CD14-positive monocyte (primary cell): Measurements from ENCODE around the gene OR2D3. TPM values are rescaled to one million over a fixed set of nuclear protein-coding genes. Genes with fewer than 3 reads are reported as not detected.

Experiments
- DNase-seq, 3 donors: peaks; one replicate each; pipeline ENCODE4 v3.0.0-alpha.2; 2011 to 2022
- H2AFZ ChIP-seq: 2 replicates; pipeline ENCODE4 v1.6.0; 2012; ENCODE audit warnings: mild to moderate bottlenecking, low read depth, low read length, inconsistent platforms; ENCODE audit not compliant: insufficient read depth, poor library complexity, severe bottlenecking
- H3K27ac ChIP-seq, 2 donors: 1 replicate in 1 of 2; 2 replicates in 1 of 2; pipeline ENCODE4 v1.5.1; 2012 to 2013; ENCODE audit warnings: low read length in 2 of 2, control low read depth in 1 of 2, inconsistent platforms in 1 of 2, low read depth in 1 of 2, mild to moderate bottlenecking in 1 of 2
- H3K27me3 ChIP-seq, 2 donors: one replicate each; pipeline versions ENCODE4 v1.6.0 to v1.6.1; 2011 to 2013; ENCODE audit warnings: low read length in 2 of 2; ENCODE audit not compliant: control insufficient read depth in 2 of 2, insufficient read depth in 2 of 2
- H3K36me3 ChIP-seq, 2 donors: replicated peaks in 1 of 2; 1 replicate in 1 of 2; 2 replicates in 1 of 2; pipeline versions ENCODE4 v1.5.1 to v1.6.1; 2012 to 2013; ENCODE audit warnings: low read length in 2 of 2, control low read depth in 1 of 2, inconsistent platforms in 1 of 2, mild to moderate bottlenecking in 1 of 2; ENCODE audit not compliant: insufficient read depth in 2 of 2, control insufficient read depth in 1 of 2
- H3K4me1 ChIP-seq, 2 donors: 1 replicate in 1 of 2; 2 replicates in 1 of 2; pipeline versions ENCODE4 v1.5.1 to v1.6.1; 2012 to 2013; ENCODE audit warnings: low read length in 2 of 2, control low read depth in 1 of 2, inconsistent platforms in 1 of 2, mild to moderate bottlenecking in 1 of 2, moderate library complexity in 1 of 2; ENCODE audit not compliant: insufficient read depth in 2 of 2, control insufficient read depth in 1 of 2
- H3K4me2 ChIP-seq: replicated peaks from 2 replicates; pipeline ENCODE3; 2012; ENCODE audit warnings: low read length, moderate library complexity, mild to moderate bottlenecking; ENCODE audit not compliant: poor library complexity, severe bottlenecking; ENCODE audit errors: extremely low read depth
- H3K4me3 ChIP-seq, 3 experiments: fragments of 200-600 bp in 1 of 3; sonication (generic) in 1 of 3; replicated peaks in 1 of 3; 1 replicate in 2 of 3; 2 replicates in 1 of 3; pipeline ENCODE4 v1.5.1; 2011 to 2013; ENCODE audit warnings: low read length in 3 of 3, mild to moderate bottlenecking in 3 of 3, control low read depth in 2 of 3, low read depth in 2 of 3, inconsistent platforms in 1 of 3, moderate library complexity in 1 of 3
- H3K79me2 ChIP-seq: 2 replicates; pipeline ENCODE4 v1.6.0; 2012; ENCODE audit warnings: mild to moderate bottlenecking, control low read depth, inconsistent platforms, low read length, moderate library complexity; ENCODE audit not compliant: insufficient read depth
- H3K9ac ChIP-seq: 2 replicates; pipeline ENCODE4 v1.6.0; 2017; ENCODE audit warnings: low read length, mild to moderate bottlenecking; ENCODE audit not compliant: insufficient read depth, poor library complexity, severe bottlenecking
- H3K9me3 ChIP-seq, 2 donors: replicated peaks in 1 of 2; 1 replicate in 1 of 2; 2 replicates in 1 of 2; pipeline versions ENCODE4 v1.5.1 to v1.6.1; 2012 to 2013; ENCODE audit warnings: low read length in 2 of 2, control low read depth in 1 of 2; ENCODE audit not compliant: control insufficient read depth in 1 of 2, insufficient read depth in 1 of 2
- H4K20me1 ChIP-seq: 2 replicates; pipeline ENCODE4 v1.6.0; 2012; ENCODE audit warnings: mild to moderate bottlenecking, low read length, control low read depth, moderate library complexity; ENCODE audit not compliant: insufficient read depth
- H3K27ac Mint-ChIP-seq, 7 donors: one replicate each; pipeline ENCODE4 v1.8.0; 2020; ENCODE audit warnings: mild to moderate bottlenecking in 7 of 7, mixed read lengths in 7 of 7, moderate library complexity in 6 of 7, inconsistent platforms in 2 of 7
- H3K27me3 Mint-ChIP-seq, 3 donors: one replicate each; pipeline ENCODE4 v1.8.0; 2021 to 2022; ENCODE audit warnings: low read depth in 3 of 3, mild to moderate bottlenecking in 3 of 3, mixed read lengths in 3 of 3, moderate library complexity in 3 of 3, inconsistent platforms in 1 of 3
- H3K36me3 Mint-ChIP-seq, 2 donors: one replicate each; pipeline ENCODE4 v1.8.0; 2020; ENCODE audit warnings: mixed read lengths in 2 of 2, inconsistent platforms in 1 of 2, mild to moderate bottlenecking in 1 of 2
- H3K4me1 Mint-ChIP-seq: one replicate; pipeline ENCODE4 v1.8.0; 2020; ENCODE audit warnings: mild to moderate bottlenecking, mixed read lengths
- H3K4me3 Mint-ChIP-seq, 2 donors: one replicate each; pipeline ENCODE4 v1.8.0; 2020; ENCODE audit warnings: mild to moderate bottlenecking in 2 of 2, mixed read lengths in 2 of 2, moderate library complexity in 1 of 2
- H3K9me3 Mint-ChIP-seq, 7 donors: one replicate each; pipeline ENCODE4 v1.8.0; 2020 to 2022; ENCODE audit warnings: mixed read lengths in 7 of 7, mild to moderate bottlenecking in 6 of 7, moderate library complexity in 6 of 7, inconsistent platforms in 2 of 7
- CTCF ChIP-seq: fragments of 200-600 bp; IDR thresholded peaks from one replicate; pipeline ENCODE4 v1.8.0; 2022; ENCODE audit warnings: antibody characterized with exemption, mild to moderate bottlenecking
- WGBS: methylation state at CpG from one replicate; pipeline ENCODE4 v1.1.5; 2013; ENCODE audit warnings: missing lambda C conversion rate; ENCODE audit not compliant: insufficient coverage; 5-methylcytosine and 5-hydroxymethylcytosine counted together
- intact Hi-C, 2 donors: fragments of 100-400 bp; cut with micrococcal nuclease; formaldehyde crosslinking; loops; one replicate each; pipeline versions ENCODE4 v1.15.0 to v1.15.1; 2023
- polyA plus RNA-seq, 3 donors: library from polyadenylated mRNA; depleted of rRNA in 1 of 3; unstranded in 2 of 3; stranded (reverse) in 1 of 3; fragments of 300-500 nt in 2 of 3; fragments of >200 nt in 1 of 3; fragmentation: Illumina TruSeq in 2 of 3; gene quantifications; 1 replicate in 2 of 3; 2 replicates in 1 of 3; pipeline ENCODE4 v1.2.3, GENCODE V29; 2012 to 2021

Gene OR2D3
- polyA plus RNA-seq, 3 donors: not detected

GRCh38 chr11:6888830-6889229, 32.0 kb upstream of the OR2D3 start:
- peaks cover 2 to 10% (median 3%) of the 10 kb centered on the region in 3 donors for H3K27me3 Mint-ChIP-seq
- H4K20me1 ChIP-seq: no peaks in the 10 kb centered on the region
- H3K27me3 ChIP-seq: no peaks in the 10 kb centered on the region
- H3K36me3 Mint-ChIP-seq: no peaks in the 10 kb centered on the region
- H3K36me3 ChIP-seq: no peaks in the 10 kb centered on the region
- H3K9me3 ChIP-seq: no peaks in the 10 kb centered on the region
- no peak overlapping the region for H3K27ac Mint-ChIP-seq
- H3K9me3 Mint-ChIP-seq: peaks cover 0 to 4% (median 3%) of the 10 kb centered on the region in 7 donors
- H3K4me1 ChIP-seq: no peaks in the 10 kb centered on the region
- H3K9ac ChIP-seq: no peak overlapping the region
- H3K4me1 Mint-ChIP-seq: no peaks in the 10 kb centered on the region
- no peaks in the 10 kb centered on the region for H3K79me2 ChIP-seq
- WGBS: 93% methylated on average over 2 of the region's 4 CpGs
- DNase-seq: no peak
- H3K27ac ChIP-seq: no peak overlapping the region
- no peak overlapping the region for H3K4me3 Mint-ChIP-seq
- TF ChIP-seq CTCF: no peak
- H3K4me3 ChIP-seq: no peak overlapping the region
- H3K4me2 ChIP-seq: no peak overlapping the region
- intact Hi-C loops: no loop called here
- H2AFZ ChIP-seq: no peak overlapping the region

DNA sequence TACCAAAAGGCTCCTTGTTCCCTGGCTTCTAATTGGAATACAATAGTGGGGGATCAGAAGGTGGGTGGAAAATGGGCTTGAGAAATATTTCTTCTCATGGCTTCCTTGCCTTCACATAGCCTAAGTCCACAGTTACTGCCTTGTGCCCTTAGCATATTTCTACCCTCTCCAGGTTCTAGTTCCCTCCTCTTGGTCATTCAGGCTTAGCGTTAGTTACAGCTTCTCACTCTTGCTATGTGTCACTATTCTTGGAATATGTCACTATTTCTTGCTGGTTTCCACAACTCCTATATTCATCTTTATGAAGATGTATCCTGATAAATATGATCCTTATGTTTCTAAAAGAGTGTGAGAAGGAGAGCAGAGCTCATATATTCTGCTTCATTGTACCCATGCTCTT, 31.0 kb upstream of the OR2D3 start:
- Histone ChIP-seq H3K79me2 (no peaks in the 10 kb centered on the region), H3K27me3 (no peaks in the 10 kb centered on the region), H3K36me3 (no peaks in the 10 kb centered on the region), H3K27ac (no peak overlapping the region), H2AFZ (no peak overlapping the region), H3K9me3 (no peaks in the 10 kb centered on the region), H3K4me1 (no peaks in the 10 kb centered on the region), H4K20me1 (no peaks in the 10 kb centered on the region), H3K9ac (no peak overlapping the region), H3K4me2 (no peak overlapping the region), H3K4me3 (no peak overlapping the region)
- no peaks in the 10 kb centered on the region for H3K4me1 Mint-ChIP-seq
- no peaks in the 10 kb centered on the region for H3K36me3 Mint-ChIP-seq
- WGBS: 100% methylated on average over 1 of the region's 1 CpG
- DNase-seq: no peak
- intact Hi-C loops: no loop called here
- no peak overlapping the region for H3K27ac Mint-ChIP-seq
- TF ChIP-seq CTCF: no peak
- peaks cover 0 to 4% (median 3%) of the 10 kb centered on the region in 7 donors for H3K9me3 Mint-ChIP-seq
- H3K4me3 Mint-ChIP-seq: no peak overlapping the region
- H3K27me3 Mint-ChIP-seq: peaks cover 2 to 10% (median 3%) of the 10 kb centered on the region in 3 donors
